Activated CD4-positive, CD25-positive, alpha-beta regulatory T cell treated with anti-CD3 and anti-CD28 coated beads, Interleukin-2, amount 50 U/mL, for 72 hours (primary cell): Measurements from ENCODE around the gene DNAJB12.
"Not testable (repeated sequence)": the region's sequence is repeated elsewhere in the genome, so short reads cannot be mapped to it uniquely, and the experiment has no call there.

Source experiments
- DNase-seq: peaks from one replicate; pipeline ENCODE4 v3.0.0; 2021

Gene DNAJB12

GRCh38 chr10:72353028-72353964 is 1.4 kb downstream of the DNAJB12 start:
- DNase-seq, result no peak

GRCh38 chr10:72351479-72351878 is 3.2 kb downstream of the DNAJB12 start:
- no peak for DNase-seq

GRCh38 chr10:72349438-72349837 is 5.3 kb downstream of the DNAJB12 start:
- no peak for DNase-seq

GRCh38 chr10:72348282-72348681 is 6.4 kb downstream of the DNAJB12 start:
- DNase-seq, result no peak

GRCh38 chr10:72346117-72346516 is 8.6 kb downstream of the DNAJB12 start:
- DNase-seq, result not testable (repeated sequence)

GRCh38 chr10:72344932-72345331 is 9.8 kb downstream of the DNAJB12 start:
- no peak for DNase-seq

- no peak for DNase-seq
Measured at GRCh38 chr10:72342911-72343310, 11.8 kb downstream of the DNAJB12 start.

GRCh38 chr10:72340510-72341261 is 14.0 kb downstream of the DNAJB12 start:
- peak; percentile 85 for DNase-seq

GRCh38 chr10:72338180-72338579 is 16.5 kb downstream of the DNAJB12 start:
- DNase-seq, result no peak

- DNase-seq, result no peak
Measured at GRCh38 chr10:72337722-72338121, 17.0 kb downstream of the DNAJB12 start.

GRCh38 chr10:72337039-72337629 is 17.6 kb downstream of the DNAJB12 start:
- peak; percentile 76 for DNase-seq

- no peak for DNase-seq
Measured at GRCh38 chr10:72336259-72337038, 18.3 kb downstream of the DNAJB12 start.

- peak; percentile 62 for DNase-seq
Measured at GRCh38 chr10:72335394-72336258, 19.1 kb downstream of the DNAJB12 start.

GRCh38 chr10:72334825-72335393 is 19.8 kb downstream of the DNAJB12 start:
- DNase-seq, result peak; percentile 77

GRCh38 chr10:72334196-72334824 is 20.4 kb downstream of the DNAJB12 start:
- DNase-seq, result no peak

GRCh38 chr10:72333112-72334015 is 21.4 kb downstream of the DNAJB12 start:
- no peak for DNase-seq

GRCh38 chr10:72332423-72333111 is 22.2 kb downstream of the DNAJB12 start:
- DNase-seq, result no peak

GRCh38 chr10:72331575-72332422 is 22.9 kb downstream of the DNAJB12 start:
- peak; percentile 87 for DNase-seq
